Esophagus squamous epithelium (tissue), 4 donors: ENCODE results near the gene FAM81B.
"Not testable (repeated sequence)": the region's sequence is repeated elsewhere in the genome, so short reads cannot be mapped to it uniquely, and the experiment has no call there.

Experiments used
- POLR2A ChIP-seq, 4 donors: fragments of 450-650 bp; IDR thresholded peaks; one replicate each; pipeline ENCODE4 v1.6.1; 2017; ENCODE audit warnings: antibody characterized with exemption in 4 of 4, mild to moderate bottlenecking in 4 of 4, moderate library complexity in 3 of 4
- TF ChIP-seq, protein P1 (sequence below), 6 experiments: fragments of 450-650 bp in 4 of 6; fragments of 200-600 bp in 2 of 6; sonication (generic) in 2 of 6; IDR thresholded peaks; one replicate each; pipeline ENCODE4 v1.5.1; 2016 to 2019; ENCODE audit warnings: antibody characterized with exemption in 6 of 6, mild to moderate bottlenecking in 4 of 6, moderate library complexity in 4 of 6

DNA sequence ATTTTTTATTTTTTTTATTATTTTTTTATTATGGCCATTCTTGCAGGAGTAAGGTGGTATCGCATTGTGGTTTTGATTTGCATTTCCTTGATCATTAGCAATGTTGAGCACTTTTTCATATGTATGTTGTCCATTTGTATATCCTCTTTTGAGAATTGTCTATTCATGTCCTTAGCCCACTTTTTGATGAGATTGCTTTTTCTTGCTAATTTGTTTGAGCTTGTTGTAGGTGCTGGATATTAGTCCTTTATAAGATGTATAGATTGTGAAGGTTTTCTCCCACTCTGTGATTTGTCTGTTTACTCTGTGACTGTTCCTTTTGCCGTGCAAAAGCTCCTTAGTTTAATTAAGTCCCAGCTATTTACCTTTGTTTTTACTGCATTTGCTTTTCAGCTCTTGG is 30.5 kb upstream of the FAM81B start:
- TF ChIP-seq, protein P1, sequence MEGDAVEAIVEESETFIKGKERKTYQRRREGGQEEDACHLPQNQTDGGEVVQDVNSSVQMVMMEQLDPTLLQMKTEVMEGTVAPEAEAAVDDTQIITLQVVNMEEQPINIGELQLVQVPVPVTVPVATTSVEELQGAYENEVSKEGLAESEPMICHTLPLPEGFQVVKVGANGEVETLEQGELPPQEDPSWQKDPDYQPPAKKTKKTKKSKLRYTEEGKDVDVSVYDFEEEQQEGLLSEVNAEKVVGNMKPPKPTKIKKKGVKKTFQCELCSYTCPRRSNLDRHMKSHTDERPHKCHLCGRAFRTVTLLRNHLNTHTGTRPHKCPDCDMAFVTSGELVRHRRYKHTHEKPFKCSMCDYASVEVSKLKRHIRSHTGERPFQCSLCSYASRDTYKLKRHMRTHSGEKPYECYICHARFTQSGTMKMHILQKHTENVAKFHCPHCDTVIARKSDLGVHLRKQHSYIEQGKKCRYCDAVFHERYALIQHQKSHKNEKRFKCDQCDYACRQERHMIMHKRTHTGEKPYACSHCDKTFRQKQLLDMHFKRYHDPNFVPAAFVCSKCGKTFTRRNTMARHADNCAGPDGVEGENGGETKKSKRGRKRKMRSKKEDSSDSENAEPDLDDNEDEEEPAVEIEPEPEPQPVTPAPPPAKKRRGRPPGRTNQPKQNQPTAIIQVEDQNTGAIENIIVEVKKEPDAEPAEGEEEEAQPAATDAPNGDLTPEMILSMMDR (IDR thresholded peaks at IDR 0.05): not testable (repeated sequence)
- not testable (repeated sequence) for TF ChIP-seq POLR2A (IDR thresholded peaks at IDR 0.05)
